Keratinocyte (primary cell): Measurements from ENCODE around the gene CDC14B. TPM values are rescaled to one million over a fixed set of nuclear protein-coding genes. Genes with fewer than 3 reads are reported as not detected.

Source experiments
- DNase-seq: peaks from one replicate; pipeline ENCODE4 v3.0.0-alpha.2; 2011; ENCODE audit warnings: low read depth, missing footprints, low spot score
- FAIRE-seq: peaks from 2 replicates; lab custom pipeline; 2011; peaks lifted over from hg19 to GRCh38; lab: Jason Lieb, UNC
- H2AFZ ChIP-seq: 2 replicates; pipeline ENCODE4 v1.6.0; 2012; ENCODE audit warnings: low read length, control low read depth, inconsistent platforms; ENCODE audit not compliant: control insufficient read depth
- H3K27ac ChIP-seq: 2 replicates; pipeline ENCODE4 v1.5.1; 2011; ENCODE audit warnings: low read length; ENCODE audit not compliant: control insufficient read depth, insufficient read depth
- H3K27me3 ChIP-seq: 3 replicates; pipeline ENCODE4 v1.6.0; 2011; ENCODE audit warnings: low read length; ENCODE audit not compliant: control insufficient read depth, insufficient read depth; ENCODE audit errors: extremely low read depth
- H3K36me3 ChIP-seq, 2 experiments: 2 replicates in 1 of 2; 3 replicates in 1 of 2; pipeline ENCODE4 v1.5.1; 2011; ENCODE audit warnings: low read length in 2 of 2, mild to moderate bottlenecking in 1 of 2; ENCODE audit not compliant: control insufficient read depth in 2 of 2, insufficient read depth in 2 of 2; ENCODE audit errors: extremely low read depth in 1 of 2
- H3K4me1 ChIP-seq: 3 replicates; pipeline ENCODE4 v1.5.1; 2011; ENCODE audit warnings: low read length; ENCODE audit not compliant: control insufficient read depth, insufficient read depth; ENCODE audit errors: extremely low read depth
- H3K4me2 ChIP-seq: 3 replicates; pipeline ENCODE4 v1.6.0; 2011; ENCODE audit warnings: low read depth, low read length; ENCODE audit not compliant: control insufficient read depth, insufficient read depth; ENCODE audit errors: extremely low read depth
- H3K4me3 ChIP-seq, 3 experiments: fragments of 200-600 bp in 1 of 3; sonication (generic) in 1 of 3; 2 replicates in 2 of 3; 3 replicates in 1 of 3; pipeline ENCODE4 v1.5.1; 2011 to 2016; ENCODE audit warnings: low read length in 3 of 3, mild to moderate bottlenecking in 3 of 3, control low read depth in 2 of 3, inconsistent platforms in 1 of 3, low read depth in 1 of 3, mixed read lengths in 1 of 3, mixed run types in 1 of 3, moderate library complexity in 1 of 3; ENCODE audit not compliant: control insufficient read depth in 2 of 3, insufficient read depth in 2 of 3; ENCODE audit errors: extremely low read depth in 1 of 3
- H3K79me2 ChIP-seq: 2 replicates; pipeline ENCODE4 v1.6.0; 2012; ENCODE audit warnings: low read length; ENCODE audit not compliant: control insufficient read depth, insufficient read depth
- H3K9ac ChIP-seq: 3 replicates; pipeline ENCODE4 v1.6.0; 2011; ENCODE audit warnings: low read length; ENCODE audit not compliant: control insufficient read depth, insufficient read depth; ENCODE audit errors: extremely low read depth
- H3K9me1 ChIP-seq: 3 replicates; pipeline ENCODE4 v1.6.0; 2011; ENCODE audit warnings: low read length; ENCODE audit not compliant: control insufficient read depth, insufficient read depth; ENCODE audit errors: extremely low read depth
- H3K9me3 ChIP-seq: 2 replicates; pipeline ENCODE4 v1.5.1; 2012; ENCODE audit warnings: low read depth, low read length; ENCODE audit not compliant: control insufficient read depth
- H4K20me1 ChIP-seq: 3 replicates; pipeline ENCODE4 v1.6.0; 2011; ENCODE audit warnings: low read length; ENCODE audit not compliant: control insufficient read depth, insufficient read depth; ENCODE audit errors: extremely low read depth
- EZH2 ChIP-seq: IDR thresholded peaks from one replicate; pipeline ENCODE4 v1.6.1; 2012; ENCODE audit warnings: inconsistent platforms, mild to moderate bottlenecking, low read length, moderate library complexity
- dilution Hi-C: fragments of 300-500 bp; cut with MboI; formaldehyde crosslinking; loops from one replicate; pipeline ENCODE4 v1.7.0; 2020; ENCODE audit warnings: low sequenced_read_pairs; ENCODE audit not compliant: extremely low pct_ligation_motif_present
- polyA plus RNA-seq, 5 experiments: library from polyadenylated mRNA; depleted of rRNA in 3 of 5; stranded (reverse) in 3 of 5; stranded (forward) in 1 of 5; unstranded in 1 of 5; fragments of >200 nt; gene quantifications; 1 replicate in 1 of 5; 2 replicates in 3 of 5; 3 replicates in 1 of 5; pipeline versions ENCODE4 v1.2.1 to v1.2.3, GENCODE V29; 2011 to 2012; ENCODE audit warnings: missing spikeins in 2 of 5, low read depth in 1 of 5, low replicate concordance in 1 of 5
- TF ChIP-seq, protein P1 (sequence below), 3 experiments: IDR thresholded peaks in 1 of 3; conservative IDR thresholded peaks in 1 of 3; optimal IDR thresholded peaks in 1 of 3; 2 replicates in 2 of 3; 3 replicates in 1 of 3; pipeline versions ENCODE3 to v1.5.1; 2011; ENCODE audit warnings: low read length in 3 of 3, mild to moderate bottlenecking in 3 of 3, moderate library complexity in 2 of 3, control low read depth in 1 of 3, inconsistent platforms in 1 of 3; ENCODE audit not compliant: insufficient read depth in 2 of 3; ENCODE audit errors: extremely low read depth in 1 of 3

CDC14B gene
- polyA plus RNA-seq, 1 donor (not counting 4 experiments of a cell fraction or from before 2014, with no cell fraction given) = 7.5 TPM

DNA sequence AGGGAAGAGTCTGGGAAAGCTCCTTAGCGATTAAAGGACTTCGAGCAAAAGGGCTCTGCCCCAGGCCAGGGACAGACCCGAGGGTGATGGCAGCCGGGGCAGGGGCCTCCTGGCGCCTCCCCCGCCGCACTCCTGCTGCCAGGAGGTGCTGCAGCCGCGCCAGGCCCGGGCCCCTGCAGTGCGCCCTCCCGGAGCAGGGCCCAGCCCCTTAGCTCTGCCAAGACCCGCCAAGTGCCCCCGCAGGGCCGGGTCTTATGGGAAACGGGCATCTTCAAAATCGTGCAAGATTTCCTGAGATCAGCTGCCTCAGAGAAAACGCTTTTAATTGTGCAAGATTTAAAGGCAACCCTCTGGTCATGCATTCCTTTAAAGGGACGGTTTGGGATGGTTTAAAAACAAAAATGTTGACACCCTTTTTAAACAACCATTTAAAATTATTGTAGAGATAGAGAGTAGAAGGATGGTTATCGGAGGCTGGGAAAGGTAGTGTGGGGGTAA lies 52.4 kb downstream of the CDC14B start:
- dilution Hi-C loops = no loop called here
- no peak for DNase-seq

DNA sequence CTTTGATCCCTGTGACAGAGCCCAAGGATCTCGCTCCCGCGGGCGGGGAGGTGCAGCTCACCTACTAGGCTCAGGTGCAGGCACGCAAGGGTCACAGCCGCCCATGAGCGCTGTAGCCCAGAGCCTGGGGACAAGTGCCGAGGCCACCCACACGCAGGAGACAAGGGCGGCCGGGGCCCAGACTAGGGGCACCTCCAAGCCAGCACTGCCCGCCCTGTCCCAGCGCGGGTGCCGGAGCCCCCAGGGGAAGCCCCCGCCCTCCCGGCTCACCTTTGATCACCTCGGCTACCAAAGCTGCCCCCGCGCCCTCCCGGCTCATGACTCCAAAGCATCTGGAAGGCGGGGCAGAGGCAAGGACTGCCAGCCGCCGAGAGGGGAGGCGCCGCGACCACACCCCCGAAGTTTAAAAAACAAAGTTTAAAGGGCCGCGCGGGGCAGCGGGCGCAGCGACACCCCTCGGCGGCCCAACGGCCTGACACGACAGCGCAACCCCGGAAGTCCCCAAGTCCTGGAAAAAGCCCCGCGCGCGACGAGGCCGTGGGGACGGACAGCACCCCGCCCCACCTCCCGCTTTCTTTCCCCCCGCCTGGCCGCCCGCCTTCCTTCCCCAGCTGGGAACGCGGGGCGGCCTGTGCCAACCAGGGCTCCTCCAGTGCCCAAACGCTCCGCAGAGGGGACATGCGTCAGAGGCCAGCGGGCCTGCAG lies 53.0 kb downstream of the CDC14B start:
- dilution Hi-C loops = no loop called here
- no peak for DNase-seq

More for the DNA sequence above, 52.4 kb downstream of the CDC14B start:
- FAIRE-seq = no peak
- no peaks in the 10 kb centered on the region for H3K36me3 ChIP-seq
- H3K4me2 ChIP-seq = peak overlapping the region; percentile 90
- no peaks in the 10 kb centered on the region for H3K27me3 ChIP-seq
- H3K79me2 ChIP-seq = peaks cover 3% of the 10 kb centered on the region
- H3K27ac ChIP-seq = peak overlapping the region; percentile 12
- peak overlapping the region; percentile 50 to 84 (median 74) for H3K4me3 ChIP-seq
- H4K20me1 ChIP-seq = no peaks in the 10 kb centered on the region
- TF ChIP-seq EZH2 = no peak
- TF ChIP-seq, protein P1, sequence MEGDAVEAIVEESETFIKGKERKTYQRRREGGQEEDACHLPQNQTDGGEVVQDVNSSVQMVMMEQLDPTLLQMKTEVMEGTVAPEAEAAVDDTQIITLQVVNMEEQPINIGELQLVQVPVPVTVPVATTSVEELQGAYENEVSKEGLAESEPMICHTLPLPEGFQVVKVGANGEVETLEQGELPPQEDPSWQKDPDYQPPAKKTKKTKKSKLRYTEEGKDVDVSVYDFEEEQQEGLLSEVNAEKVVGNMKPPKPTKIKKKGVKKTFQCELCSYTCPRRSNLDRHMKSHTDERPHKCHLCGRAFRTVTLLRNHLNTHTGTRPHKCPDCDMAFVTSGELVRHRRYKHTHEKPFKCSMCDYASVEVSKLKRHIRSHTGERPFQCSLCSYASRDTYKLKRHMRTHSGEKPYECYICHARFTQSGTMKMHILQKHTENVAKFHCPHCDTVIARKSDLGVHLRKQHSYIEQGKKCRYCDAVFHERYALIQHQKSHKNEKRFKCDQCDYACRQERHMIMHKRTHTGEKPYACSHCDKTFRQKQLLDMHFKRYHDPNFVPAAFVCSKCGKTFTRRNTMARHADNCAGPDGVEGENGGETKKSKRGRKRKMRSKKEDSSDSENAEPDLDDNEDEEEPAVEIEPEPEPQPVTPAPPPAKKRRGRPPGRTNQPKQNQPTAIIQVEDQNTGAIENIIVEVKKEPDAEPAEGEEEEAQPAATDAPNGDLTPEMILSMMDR (optimal IDR thresholded peaks at IDR 0.05 in 1 of 3, IDR thresholded peaks at IDR 0.05 in 1 of 3, conservative IDR thresholded peaks at IDR 0.05 in 1 of 3; ENCODE audit: extremely low read depth in 1 of 3, insufficient read depth in 2 of 3, low read length in 3 of 3) = no peak
- H3K9me1 ChIP-seq = no peaks in the 10 kb centered on the region
- H2AFZ ChIP-seq = peak overlapping the region; percentile 78
- peaks cover 14% of the 10 kb centered on the region for H3K4me1 ChIP-seq
- peak overlapping the region; percentile 76 for H3K9ac ChIP-seq
- no peaks in the 10 kb centered on the region for H3K9me3 ChIP-seq

More for the DNA sequence above, 53.0 kb downstream of the CDC14B start:
- H3K4me3 ChIP-seq = peak overlapping the region; percentile 50 to 84 (median 74)
- TF ChIP-seq, protein P1 (optimal IDR thresholded peaks at IDR 0.05 in 1 of 3, IDR thresholded peaks at IDR 0.05 in 1 of 3, conservative IDR thresholded peaks at IDR 0.05 in 1 of 3; ENCODE audit: extremely low read depth in 1 of 3, insufficient read depth in 2 of 3, low read length in 3 of 3) = peak in 2 of 3 experiments; percentile 55 to 65
- TF ChIP-seq EZH2 = no peak
- no peaks in the 10 kb centered on the region for H3K79me2 ChIP-seq
- peak overlapping the region; percentile 76 for H3K9ac ChIP-seq
- peaks cover 14% of the 10 kb centered on the region for H3K4me1 ChIP-seq
- H3K9me1 ChIP-seq = no peaks in the 10 kb centered on the region
- H3K9me3 ChIP-seq = no peaks in the 10 kb centered on the region
- H2AFZ ChIP-seq = peak overlapping the region; percentile 78
- peak overlapping the region; percentile 12 for H3K27ac ChIP-seq
- no peaks in the 10 kb centered on the region for H4K20me1 ChIP-seq
- H3K36me3 ChIP-seq = no peaks in the 10 kb centered on the region
- H3K4me2 ChIP-seq = peak overlapping the region; percentile 90
- H3K27me3 ChIP-seq = no peaks in the 10 kb centered on the region
- no peak for FAIRE-seq
